Skeletal muscle tissue (tissue), 2 donors: Measurements from ENCODE around the gene DRG1. TPM values are rescaled to one million over a fixed set of nuclear protein-coding genes. Genes with fewer than 3 reads are reported as not detected.

ENCODE experiments used
- small RNA-seq: library from RNA; depleted of rRNA; stranded (forward); fragments of <200 nt; gene quantifications from one replicate; pipeline ENCODE3, GENCODE V24; 2014
- total RNA-seq: library from RNA; depleted of rRNA; stranded (reverse); fragments of >200 nt; gene quantifications from one replicate; pipeline ENCODE4 v1.2.3, GENCODE V29; 2014

DRG1 gene
- total RNA-seq, 1 donor from 2014 or later: 98.1 TPM

Small RNAs within 50 kb of the gene (small RNA-seq; reads per million reads assigned to genes)
- not detected for gene RNU6-28P
- gene RNU6-338P: not detected

Other genes starting within 250 kb of the DRG1 start
- 17.2 TPM for gene RNF185, start 239.4 kb upstream of the DRG1 start, total RNA-seq
- gene LIMK2, start 187.3 kb upstream of the DRG1 start, total RNA-seq: 15.7 TPM
- 6.3 TPM for gene PIK3IP1, start 107.1 kb upstream of the DRG1 start, total RNA-seq
- gene PATZ1, start 53.3 kb upstream of the DRG1 start, total RNA-seq: 19.8 TPM
- 8.9 TPM for gene EIF4ENIF1, start 90.2 kb downstream of the DRG1 start, total RNA-seq
- 11.5 TPM for gene SFI1, start 96.9 kb downstream of the DRG1 start, total RNA-seq